T-cell (primary cell): ENCODE data around the gene RUNX3. TPM values are rescaled to one million over a fixed set of nuclear protein-coding genes. Genes with fewer than 3 reads are reported as not detected.

ENCODE experiments used
- ATAC-seq, 4 experiments: fragments of 200-7000 bp in 3 of 4; fragments of 150-1000 bp in 1 of 4; cut with Tn5 transposase; replicated peaks in 1 of 4; 1 replicate in 3 of 4; 2 replicates in 1 of 4; pipeline ENCODE4 v1.10.0; 2021; ENCODE audit warnings: moderate library complexity in 3 of 4, mild to moderate bottlenecking in 2 of 4, moderate number of reproducible peaks in 1 of 4
- CTCF ChIA-PET, 2 donors: fragments of 300-600 bp; sonication (Branson Sonifier 250); formaldehyde crosslinking; loops; one replicate each; lab custom pipeline; 2022; ENCODE audit warnings: antibody characterized with exemption in 2 of 2; lab: Charles Lee
- POLR2A ChIA-PET, 2 donors: fragments of 300-600 bp; sonication (Branson Sonifier 250); formaldehyde crosslinking; loops; one replicate each; lab custom pipeline; 2022; ENCODE audit warnings: antibody characterized with exemption in 2 of 2; lab: Charles Lee
- DNase-seq, 35 experiments: peaks; one replicate each; pipeline versions ENCODE4 v3.0.0 to v3.0.0-alpha.2; 2013 to 2023
- H3K27ac ChIP-seq: one replicate; pipeline ENCODE4 v1.5.1; 2013; ENCODE audit warnings: low read length
- H3K27me3 ChIP-seq, 2 experiments: replicated peaks in 1 of 2; 1 replicate in 1 of 2; 2 replicates in 1 of 2; pipeline versions ENCODE4 v1.6.1 to v1.7.0; 2013; ENCODE audit warnings: low read length in 1 of 2, mixed read lengths in 1 of 2; ENCODE audit not compliant: control insufficient read depth in 2 of 2, insufficient read depth in 2 of 2; ENCODE audit errors: extremely low read depth in 1 of 2
- H3K36me3 ChIP-seq, 2 donors: 1 replicate in 1 of 2; 2 replicates in 1 of 2; pipeline versions ENCODE4 v1.6.1 to v1.7.0; 2013; ENCODE audit warnings: low read length in 1 of 2; ENCODE audit not compliant: control insufficient read depth in 2 of 2, insufficient read depth in 1 of 2; ENCODE audit errors: extremely low read depth in 1 of 2
- H3K4me1 ChIP-seq, 2 experiments: 1 replicate in 1 of 2; 2 replicates in 1 of 2; pipeline versions ENCODE4 v1.6.1 to v1.7.0; 2013; ENCODE audit warnings: low read length in 2 of 2, mixed read lengths in 1 of 2; ENCODE audit not compliant: insufficient read depth in 2 of 2, control insufficient read depth in 1 of 2; ENCODE audit errors: extremely low read depth in 1 of 2
- H3K4me3 ChIP-seq, 2 donors: 1 replicate in 1 of 2; 2 replicates in 1 of 2; pipeline versions ENCODE4 v1.5.1 to v1.7.0; 2013; ENCODE audit warnings: mild to moderate bottlenecking in 2 of 2, low read length in 1 of 2, moderate library complexity in 1 of 2; ENCODE audit not compliant: control insufficient read depth in 1 of 2; ENCODE audit errors: extremely low read depth in 1 of 2
- H3K9me3 ChIP-seq: 2 replicates; pipeline ENCODE4 v1.7.0; 2013
- H3K27ac Mint-ChIP-seq, 2 donors: one replicate each; pipeline ENCODE4 v1.8.0; 2020 to 2021; ENCODE audit warnings: mild to moderate bottlenecking in 2 of 2, mixed read lengths in 2 of 2
- H3K27me3 Mint-ChIP-seq, 2 donors: one replicate each; pipeline ENCODE4 v1.8.0; 2021 to 2022; ENCODE audit warnings: mixed read lengths in 2 of 2
- H3K36me3 Mint-ChIP-seq: one replicate; pipeline ENCODE4 v1.8.0; 2021; ENCODE audit warnings: mixed read lengths
- H3K4me1 Mint-ChIP-seq, 3 donors: one replicate each; pipeline ENCODE4 v1.8.0; 2020 to 2022; ENCODE audit warnings: mixed read lengths in 3 of 3, mild to moderate bottlenecking in 1 of 3
- H3K4me3 Mint-ChIP-seq, 3 donors: one replicate each; pipeline ENCODE4 v1.8.0; 2020 to 2022; ENCODE audit warnings: mild to moderate bottlenecking in 3 of 3, mixed read lengths in 3 of 3, moderate library complexity in 3 of 3
- H3K9me3 Mint-ChIP-seq, 3 donors: one replicate each; pipeline ENCODE4 v1.8.0; 2020 to 2022; ENCODE audit warnings: mixed read lengths in 3 of 3
- WGBS: methylation state at CpG from one replicate; pipeline ENCODE4 v1.1.5; 2013; ENCODE audit warnings: missing lambda C conversion rate; ENCODE audit not compliant: insufficient coverage; 5-methylcytosine and 5-hydroxymethylcytosine counted together
- total RNA-seq, 35 experiments: library from RNA in 6 of 35; stranded (reverse) in 6 of 35; fragments of 120-200 nt in 1 of 35; gene quantifications; one replicate each; pipeline versions ENCODE4 v1.2.1 to v1.2.4 and lab custom pipeline; 2013 to 2026

Gene RUNX3
- total RNA-seq, 5 donors from 2014 or later (not counting 1 experiment from before 2014, with no cell fraction given) = 140 to 220 (median 145) TPM

DNA sequence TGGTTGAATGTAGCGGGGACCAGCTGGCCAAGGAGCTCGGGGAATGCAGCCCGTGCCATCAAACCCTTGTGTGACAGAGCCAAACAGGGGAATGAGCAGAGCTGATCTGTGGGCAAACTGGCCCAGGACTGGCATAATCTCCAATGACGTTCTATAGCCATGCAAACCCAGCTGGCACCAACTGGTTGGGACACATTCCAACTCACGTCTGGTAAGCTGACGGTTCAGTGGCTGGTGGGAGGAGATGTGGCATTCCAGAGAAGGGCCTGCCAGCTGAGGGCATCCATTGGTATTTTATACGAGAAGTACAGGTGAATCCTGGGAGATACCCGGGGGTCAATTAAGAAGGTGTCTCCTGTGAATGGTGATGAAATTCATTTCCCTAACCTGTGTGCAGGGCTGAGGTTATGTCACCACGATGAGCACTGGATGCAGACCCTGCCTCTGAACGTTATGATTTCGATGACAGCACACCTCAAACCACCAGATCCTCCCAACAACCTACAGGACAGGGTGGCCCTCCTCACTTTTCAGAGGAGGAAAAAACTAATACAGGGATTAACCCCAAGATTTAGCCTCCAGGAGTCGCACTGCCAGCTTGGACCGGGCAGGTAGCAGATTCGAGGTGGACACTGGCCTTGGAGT lies 39.0 kb upstream of the RUNX3 start:
- ChIA-PET CTCF (no interaction called here), POLR2A (no interaction called here)
- no peaks in the 10 kb centered on the region for H3K36me3 Mint-ChIP-seq
- WGBS = 79% methylated on average over 10 of the region's 14 CpGs
- no peak for DNase-seq
- Histone ChIP-seq H3K4me3 (no peak overlapping the region), H3K9me3 (no peaks in the 10 kb centered on the region), H3K27me3 (peaks cover 0 to 11% of the 10 kb centered on the region in 2 experiments), H3K27ac (no peak overlapping the region), H3K4me1 (peaks cover 31 to 72% of the 10 kb centered on the region in 2 experiments), H3K36me3 (no peaks in the 10 kb centered on the region)
- peaks cover 64 to 79% (median 70%) of the 10 kb centered on the region in 3 donors for H3K4me1 Mint-ChIP-seq
- peak overlapping the region in 1 of 3 donors; percentile 18 for H3K4me3 Mint-ChIP-seq
- H3K27ac Mint-ChIP-seq = peak overlapping the region; percentile 66 to 83
- no peaks in the 10 kb centered on the region for H3K9me3 Mint-ChIP-seq
- no peak for ATAC-seq
- no peaks in the 10 kb centered on the region for H3K27me3 Mint-ChIP-seq

DNA sequence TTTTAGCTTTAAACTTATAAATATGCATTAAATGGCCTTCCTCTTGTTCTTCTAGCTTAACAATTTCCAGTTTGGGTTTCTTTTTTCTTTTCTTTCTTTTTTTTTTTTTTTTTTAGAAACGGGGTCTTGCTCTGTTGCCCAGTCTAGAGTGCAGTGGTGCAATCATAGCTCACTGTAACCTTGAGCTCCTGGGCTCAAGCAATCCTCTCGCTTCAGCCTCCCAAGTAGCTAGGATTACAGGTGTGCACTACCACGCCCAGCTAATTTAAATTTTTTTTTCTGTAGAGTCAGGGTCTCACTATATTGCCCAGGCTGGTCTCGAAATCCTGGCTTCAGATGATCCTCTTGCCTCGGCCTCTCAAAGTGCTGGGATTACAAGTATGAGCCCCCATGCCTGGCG lies 37.9 kb upstream of the RUNX3 start:
- H3K4me3 Mint-ChIP-seq = peak overlapping the region in 1 of 3 donors; percentile 18
- Histone ChIP-seq H3K36me3 (no peaks in the 10 kb centered on the region), H3K27ac (no peak overlapping the region), H3K9me3 (no peaks in the 10 kb centered on the region), H3K4me3 (no peak overlapping the region), H3K27me3 (peaks cover 0 to 11% of the 10 kb centered on the region in 2 experiments), H3K4me1 (peaks cover 39 to 83% of the 10 kb centered on the region in 2 experiments)
- CTCF ChIA-PET = interaction anchor here in 1 of 2 donors (0.6 to 1.0 kb wide), 3 partner anchors 38 to 211 kb away, joined by 3 to 5 read pairs (median 3); no protein-coding TSS in a partner anchor
- ATAC-seq (no peak), DNase-seq (no peak)
- no peaks in the 10 kb centered on the region for H3K27me3 Mint-ChIP-seq
- H3K9me3 Mint-ChIP-seq = no peaks in the 10 kb centered on the region
- H3K36me3 Mint-ChIP-seq = no peaks in the 10 kb centered on the region
- POLR2A ChIA-PET = interaction anchor here (0.6 to 1.1 kb wide), 5 partner anchors 12 to 108 kb away, joined by 3 to 7 read pairs (median 4); no protein-coding TSS in a partner anchor
- peaks cover 75 to 83% (median 75%) of the 10 kb centered on the region in 3 donors for H3K4me1 Mint-ChIP-seq
- WGBS = 100% methylated on average over 2 of the region's 6 CpGs
- H3K27ac Mint-ChIP-seq = peak overlapping the region; percentile 27 to 83

DNA sequence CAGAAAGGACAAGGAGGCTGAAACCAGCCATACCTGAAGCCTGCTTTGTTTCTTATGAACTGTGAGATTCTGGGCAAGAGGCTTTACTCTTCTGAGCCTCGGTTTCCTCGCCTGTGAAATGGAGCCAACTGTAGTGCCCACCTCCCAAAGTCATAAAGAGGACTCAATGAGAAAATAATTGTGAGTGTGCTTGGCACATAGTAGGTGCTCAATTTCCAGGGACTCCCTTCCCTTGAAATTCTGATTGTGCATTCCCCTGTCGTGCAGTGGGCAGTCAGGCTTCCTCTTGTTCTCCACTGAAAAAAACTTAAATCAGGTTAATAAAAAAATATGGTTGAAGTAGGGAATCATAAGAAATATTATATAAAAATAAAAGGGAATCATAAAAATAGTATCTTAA lies 37.5 kb upstream of the RUNX3 start:
- peaks cover 41 to 83% of the 10 kb centered on the region in 2 experiments for H3K4me1 ChIP-seq
- Mint-ChIP-seq H3K27me3 (no peaks in the 10 kb centered on the region), H3K4me1 (peaks cover 75 to 83% (median 76%) of the 10 kb centered on the region in 3 donors), H3K36me3 (no peaks in the 10 kb centered on the region), H3K9me3 (no peaks in the 10 kb centered on the region), H3K4me3 (no peak overlapping the region), H3K27ac (no peak overlapping the region)
- H3K27ac ChIP-seq = no peak overlapping the region
- H3K36me3 ChIP-seq = no peaks in the 10 kb centered on the region
- H3K9me3 ChIP-seq = no peaks in the 10 kb centered on the region
- ChIA-PET POLR2A (interaction anchor here (0.6 to 1.1 kb wide), 3 partner anchors 12 to 45 kb away, joined by 3 to 4 read pairs (median 3); no protein-coding TSS in a partner anchor), CTCF (interaction anchor here in 1 of 2 donors (0.6 to 1.0 kb wide), 3 partner anchors 38 to 212 kb away, joined by 3 to 5 read pairs (median 3); no protein-coding TSS in a partner anchor)
- DNase-seq = no peak
- no peak overlapping the region for H3K4me3 ChIP-seq
- peaks cover 0 to 11% of the 10 kb centered on the region in 2 experiments for H3K27me3 ChIP-seq
- ATAC-seq = no peak
- no CpG with 5 or more reads among the region's 3 CpGs for WGBS

DNA sequence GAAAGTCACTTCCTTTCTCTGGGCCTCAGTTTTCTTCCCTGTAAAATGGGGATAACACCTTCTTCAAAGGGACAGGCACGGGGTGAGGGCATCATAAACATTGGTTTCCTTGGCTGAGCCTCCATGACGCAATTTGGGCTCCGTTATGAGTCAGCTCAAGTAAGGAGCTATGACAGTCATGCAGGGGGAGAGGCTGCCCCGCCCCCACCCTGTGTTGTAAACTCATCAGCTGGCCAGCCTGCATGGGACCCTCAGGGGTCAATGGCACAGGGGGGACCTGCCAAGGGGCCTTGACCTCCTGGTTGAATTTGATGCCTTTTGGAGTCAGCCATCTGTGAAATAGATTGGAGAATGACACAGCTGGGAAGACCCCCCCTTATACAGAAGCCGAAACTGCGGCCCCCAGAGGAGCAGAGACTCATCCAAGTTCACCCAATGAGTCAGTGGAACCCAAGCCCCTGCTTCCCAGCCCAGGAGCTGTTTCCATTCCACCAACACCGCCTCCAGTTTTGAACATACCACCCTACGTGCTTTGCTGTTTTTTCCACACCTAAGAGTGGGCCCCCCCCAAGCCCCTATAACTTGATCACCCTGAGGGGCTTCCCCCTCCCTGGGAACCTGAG lies 36.8 kb upstream of the RUNX3 start:
- Histone ChIP-seq H3K4me1 (peaks cover 38 to 83% of the 10 kb centered on the region in 2 experiments), H3K4me3 (no peak overlapping the region), H3K36me3 (no peaks in the 10 kb centered on the region), H3K27ac (no peak overlapping the region), H3K27me3 (peaks cover 0 to 11% of the 10 kb centered on the region in 2 experiments), H3K9me3 (no peaks in the 10 kb centered on the region)
- Mint-ChIP-seq H3K4me3 (no peak overlapping the region), H3K4me1 (peaks cover 75 to 83% (median 76%) of the 10 kb centered on the region in 3 donors), H3K36me3 (no peaks in the 10 kb centered on the region), H3K27ac (peak overlapping the region; percentile 52 to 65), H3K9me3 (no peaks in the 10 kb centered on the region), H3K27me3 (no peaks in the 10 kb centered on the region)
- POLR2A ChIA-PET = interaction anchor here in 1 of 2 donors (1.1 kb wide), 1 partner anchor 13 kb away, joined by 3 read pairs; no protein-coding TSS in a partner anchor
- CTCF ChIA-PET = interaction anchor here in 1 of 2 donors (0.7 kb wide), 1 partner anchor 11 kb away, joined by 3 read pairs; no protein-coding TSS in a partner anchor
- 36% methylated on average over 6 of the region's 8 CpGs for WGBS
- ATAC-seq = no peak
- DNase-seq = peak in 19 of 35 experiments; percentile 13 to 74 (median 32)

DNA sequence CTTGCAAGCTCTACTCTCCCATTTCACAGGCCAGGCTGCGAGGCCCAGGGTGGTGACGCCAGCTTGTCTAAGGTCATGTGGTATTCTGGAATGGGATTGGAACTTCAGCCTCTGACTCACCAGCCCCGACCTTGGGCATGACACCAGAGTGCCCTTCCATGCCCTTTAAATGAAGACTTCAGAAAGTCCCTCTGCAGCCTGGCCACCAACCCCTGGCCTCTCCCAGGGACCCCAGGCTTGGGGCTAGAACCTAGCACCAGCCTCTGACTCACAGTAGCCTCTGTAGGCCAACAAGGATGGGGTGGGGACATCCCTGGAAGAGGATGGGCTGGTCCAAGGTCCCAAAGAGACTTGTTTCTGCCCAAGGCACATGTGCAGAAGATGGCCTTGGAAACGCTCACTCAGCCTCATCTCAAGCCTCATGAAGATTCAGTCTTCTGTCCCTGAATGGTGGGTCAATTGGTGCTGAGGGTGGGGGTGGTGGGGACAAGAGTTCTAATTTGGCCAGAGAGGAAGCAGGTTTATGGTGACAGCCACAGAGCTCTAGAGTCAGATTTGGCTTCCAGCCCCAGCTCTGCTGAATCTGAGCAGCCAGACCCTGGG lies 36.1 kb upstream of the RUNX3 start:
- Histone ChIP-seq H3K4me1 (peaks cover 33 to 83% of the 10 kb centered on the region in 2 experiments), H3K27ac (peak overlapping the region; percentile 91), H3K4me3 (no peak overlapping the region), H3K9me3 (no peaks in the 10 kb centered on the region), H3K36me3 (no peaks in the 10 kb centered on the region), H3K27me3 (peaks cover 0 to 9% of the 10 kb centered on the region in 2 experiments)
- H3K36me3 Mint-ChIP-seq = no peaks in the 10 kb centered on the region
- 100% methylated on average over 1 of the region's 4 CpGs for WGBS
- no peaks in the 10 kb centered on the region for H3K27me3 Mint-ChIP-seq
- H3K4me3 Mint-ChIP-seq = peak overlapping the region in 1 of 3 donors; percentile 73
- ATAC-seq = no peak
- peaks cover 75 to 82% (median 76%) of the 10 kb centered on the region in 3 donors for H3K4me1 Mint-ChIP-seq
- ChIA-PET CTCF (interaction anchor here in 1 of 2 donors (0.7 to 2.1 kb wide), 2 partner anchors 11 to 71 kb away, joined by 3 to 21 read pairs; no protein-coding TSS in a partner anchor), POLR2A (no interaction called here)
- peak overlapping the region; percentile 52 to 94 for H3K27ac Mint-ChIP-seq
- no peaks in the 10 kb centered on the region for H3K9me3 Mint-ChIP-seq
- DNase-seq = no peak
